ENCODE results near the gene PEX6. TPM values are rescaled to one million over a fixed set of nuclear protein-coding genes. Genes with fewer than 3 reads are reported as not detected.

The PEX6 gene
- total and polyA plus RNA-seq, 2 of the 13 experiments (the other 11 are each of a cell fraction or from before 2014, with no cell fraction given): 5.1 to 6.7 TPM

DNA sequence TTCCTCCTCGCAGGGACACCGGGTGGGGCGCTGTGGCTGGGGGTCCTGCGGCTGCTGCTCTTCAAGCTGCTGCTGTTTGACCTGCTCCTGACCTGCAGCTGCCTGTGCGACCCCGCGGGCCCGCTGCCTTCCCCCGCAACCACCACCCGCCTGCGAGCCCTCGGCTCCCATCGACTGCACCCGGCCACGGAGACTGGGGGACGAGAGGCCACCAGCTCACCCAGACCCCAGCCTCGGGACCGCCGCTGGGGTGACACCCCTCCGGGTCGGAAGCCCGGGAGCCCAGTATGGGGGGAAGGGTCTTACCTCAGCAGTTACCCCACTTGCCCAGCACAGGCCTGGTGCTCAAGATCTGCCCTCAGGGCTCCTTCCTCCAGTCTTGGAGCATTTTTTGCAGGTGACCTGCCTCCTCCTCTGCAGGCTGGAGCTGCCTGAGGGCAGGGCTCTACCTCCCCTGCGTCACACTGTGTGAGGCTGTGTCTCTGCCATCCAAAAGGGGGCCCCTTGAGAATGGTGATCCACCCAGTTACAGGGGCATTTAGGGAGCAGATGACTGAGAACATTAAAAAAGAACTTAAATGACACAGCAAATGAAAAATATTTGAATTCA lies 53.6 kb downstream of the PEX6 start:
- FAIRE-seq (no peak), DNase-seq (ENCODE audit: low spot score) (no peak), ATAC-seq (no peak)
- Histone ChIP-seq H3K27ac (ENCODE audit: extremely low read length, insufficient read depth, low read length) (no peak overlapping the region), H3K4me1 (ENCODE audit: insufficient read depth, low read length) (peaks cover 67% of the 10 kb centered on the region), H3K4me3 (replicated peaks in 1 of 3; ENCODE audit: insufficient read depth in 1 of 3, low read depth in 2 of 3, low read length in 3 of 3) (peak overlapping the region in 1 of 3 experiments; percentile 51; a peak in 1 of 6 replicates), H3K9me3 (ENCODE audit: low read length) (no peaks in the 10 kb centered on the region), H4K20me1 (ENCODE audit: insufficient read depth, low read length) (no peaks in the 10 kb centered on the region), H3K79me2 (ENCODE audit: insufficient read depth, low read length) (peaks cover 6% of the 10 kb centered on the region), H3K36me3 (replicated peaks in 1 of 2; ENCODE audit: control insufficient read depth in 1 of 2, insufficient read depth in 2 of 2, low read length in 2 of 2) (no peaks in the 10 kb centered on the region), H3K9ac (ENCODE audit: insufficient read depth, low read depth, low read length) (peak overlapping the region; percentile 21; the same call in 1 of the 2 replicates), H3K4me2 (ENCODE audit: low read depth, low read length) (peak overlapping the region; percentile 52), H3K27me3 (ENCODE audit: control insufficient read depth in 1 of 2, insufficient read depth in 2 of 2, low read length in 2 of 2) (no peaks in the 10 kb centered on the region; a peak in 1 of 5 replicates), H2AFZ (ENCODE audit: low read length) (no peak overlapping the region)
- BruUV-seq (replicated peaks): no TSS peak
- 54% methylated on average over 19 of the region's 23 CpGs for WGBS (ENCODE audit: low lambda C conversion rate)
- ChIA-PET POLR2A (no interaction called here), CTCF (ENCODE audit: low intra/inter-chr PET ratio, low total read pairs) (no interaction called here)
- intact Hi-C loops (cut with micrococcal nuclease; ENCODE audit: unreplicated experiment) (no loop called here), in situ Hi-C loops (cut with HindIII; ENCODE audit: extremely low pct_ligation_motif_present, low pct_unique_long_range_greater_than_20kb) (no loop called here)
- no peak for TF ChIP-seq ZNF296 (CRISPR knock-in tag; conservative IDR thresholded peaks at IDR 0.05)
- no peak for TF ChIP-seq ZZZ3 (CRISPR knock-in tag; IDR thresholded peaks at IDR 0.05; ENCODE audit: borderline replicate concordance)
- TF ChIP-seq, protein P1, sequence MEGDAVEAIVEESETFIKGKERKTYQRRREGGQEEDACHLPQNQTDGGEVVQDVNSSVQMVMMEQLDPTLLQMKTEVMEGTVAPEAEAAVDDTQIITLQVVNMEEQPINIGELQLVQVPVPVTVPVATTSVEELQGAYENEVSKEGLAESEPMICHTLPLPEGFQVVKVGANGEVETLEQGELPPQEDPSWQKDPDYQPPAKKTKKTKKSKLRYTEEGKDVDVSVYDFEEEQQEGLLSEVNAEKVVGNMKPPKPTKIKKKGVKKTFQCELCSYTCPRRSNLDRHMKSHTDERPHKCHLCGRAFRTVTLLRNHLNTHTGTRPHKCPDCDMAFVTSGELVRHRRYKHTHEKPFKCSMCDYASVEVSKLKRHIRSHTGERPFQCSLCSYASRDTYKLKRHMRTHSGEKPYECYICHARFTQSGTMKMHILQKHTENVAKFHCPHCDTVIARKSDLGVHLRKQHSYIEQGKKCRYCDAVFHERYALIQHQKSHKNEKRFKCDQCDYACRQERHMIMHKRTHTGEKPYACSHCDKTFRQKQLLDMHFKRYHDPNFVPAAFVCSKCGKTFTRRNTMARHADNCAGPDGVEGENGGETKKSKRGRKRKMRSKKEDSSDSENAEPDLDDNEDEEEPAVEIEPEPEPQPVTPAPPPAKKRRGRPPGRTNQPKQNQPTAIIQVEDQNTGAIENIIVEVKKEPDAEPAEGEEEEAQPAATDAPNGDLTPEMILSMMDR (CRISPR knock-in tag; IDR thresholded peaks at IDR 0.05): peak; percentile 28; the same call in 1 of the 2 replicates
- TF ChIP-seq MTF2 (CRISPR knock-in tag; IDR thresholded peaks at IDR 0.05; ENCODE audit: borderline replicate concordance): no peak
- peak; percentile 26; the same call in 1 of the 2 replicates for TF ChIP-seq ZMYM4 (CRISPR knock-in tag; IDR thresholded peaks at IDR 0.05)
- TF ChIP-seq, protein P2, sequence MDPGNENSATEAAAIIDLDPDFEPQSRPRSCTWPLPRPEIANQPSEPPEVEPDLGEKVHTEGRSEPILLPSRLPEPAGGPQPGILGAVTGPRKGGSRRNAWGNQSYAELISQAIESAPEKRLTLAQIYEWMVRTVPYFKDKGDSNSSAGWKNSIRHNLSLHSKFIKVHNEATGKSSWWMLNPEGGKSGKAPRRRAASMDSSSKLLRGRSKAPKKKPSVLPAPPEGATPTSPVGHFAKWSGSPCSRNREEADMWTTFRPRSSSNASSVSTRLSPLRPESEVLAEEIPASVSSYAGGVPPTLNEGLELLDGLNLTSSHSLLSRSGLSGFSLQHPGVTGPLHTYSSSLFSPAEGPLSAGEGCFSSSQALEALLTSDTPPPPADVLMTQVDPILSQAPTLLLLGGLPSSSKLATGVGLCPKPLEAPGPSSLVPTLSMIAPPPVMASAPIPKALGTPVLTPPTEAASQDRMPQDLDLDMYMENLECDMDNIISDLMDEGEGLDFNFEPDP (CRISPR knock-in tag; conservative IDR thresholded peaks at IDR 0.05): 0 out of 2 replicates have a peak, but pooled peaks have one; percentile 63
- 0 out of 2 replicates have a peak, but pooled peaks have one; percentile 15 for TF ChIP-seq ZBTB7B (CRISPR knock-in tag; IDR thresholded peaks at IDR 0.05)
- TF ChIP-seq SALL1 (CRISPR knock-in tag; IDR thresholded peaks at IDR 0.05): 0 out of 2 replicates have a peak, but pooled peaks have one; percentile 36
- TF ChIP-seq ZNF501 (CRISPR knock-in tag; IDR thresholded peaks at IDR 0.05): 0 out of 2 replicates have a peak, but pooled peaks have one; percentile 52
- 0 out of 2 replicates have a peak, but pooled peaks have one; percentile 38 for TF ChIP-seq ZMYM3 (CRISPR knock-in tag; IDR thresholded peaks at IDR 0.05)
- 0 out of 2 replicates have a peak, but pooled peaks have one; percentile 47 for TF ChIP-seq ZNF225 (CRISPR knock-in tag; IDR thresholded peaks at IDR 0.05)
- 0 out of 2 replicates have a peak, but pooled peaks have one; percentile 5 for TF ChIP-seq NRL (CRISPR knock-in tag; IDR thresholded peaks at IDR 0.05; ENCODE audit: borderline replicate concordance)
- 0 out of 2 replicates have a peak, but pooled peaks have one; percentile 12 for TF ChIP-seq ZNF768 (CRISPR knock-in tag; IDR thresholded peaks at IDR 0.05)
- TF ChIP-seq ZBTB38 (CRISPR knock-in tag; IDR thresholded peaks at IDR 0.05): peak; percentile 45; the same call in 1 of the 2 replicates
- TF ChIP-seq NFIB (CRISPR knock-in tag; IDR thresholded peaks at IDR 0.05; ENCODE audit: borderline replicate concordance): no peak
- TF ChIP-seq, protein P3, sequence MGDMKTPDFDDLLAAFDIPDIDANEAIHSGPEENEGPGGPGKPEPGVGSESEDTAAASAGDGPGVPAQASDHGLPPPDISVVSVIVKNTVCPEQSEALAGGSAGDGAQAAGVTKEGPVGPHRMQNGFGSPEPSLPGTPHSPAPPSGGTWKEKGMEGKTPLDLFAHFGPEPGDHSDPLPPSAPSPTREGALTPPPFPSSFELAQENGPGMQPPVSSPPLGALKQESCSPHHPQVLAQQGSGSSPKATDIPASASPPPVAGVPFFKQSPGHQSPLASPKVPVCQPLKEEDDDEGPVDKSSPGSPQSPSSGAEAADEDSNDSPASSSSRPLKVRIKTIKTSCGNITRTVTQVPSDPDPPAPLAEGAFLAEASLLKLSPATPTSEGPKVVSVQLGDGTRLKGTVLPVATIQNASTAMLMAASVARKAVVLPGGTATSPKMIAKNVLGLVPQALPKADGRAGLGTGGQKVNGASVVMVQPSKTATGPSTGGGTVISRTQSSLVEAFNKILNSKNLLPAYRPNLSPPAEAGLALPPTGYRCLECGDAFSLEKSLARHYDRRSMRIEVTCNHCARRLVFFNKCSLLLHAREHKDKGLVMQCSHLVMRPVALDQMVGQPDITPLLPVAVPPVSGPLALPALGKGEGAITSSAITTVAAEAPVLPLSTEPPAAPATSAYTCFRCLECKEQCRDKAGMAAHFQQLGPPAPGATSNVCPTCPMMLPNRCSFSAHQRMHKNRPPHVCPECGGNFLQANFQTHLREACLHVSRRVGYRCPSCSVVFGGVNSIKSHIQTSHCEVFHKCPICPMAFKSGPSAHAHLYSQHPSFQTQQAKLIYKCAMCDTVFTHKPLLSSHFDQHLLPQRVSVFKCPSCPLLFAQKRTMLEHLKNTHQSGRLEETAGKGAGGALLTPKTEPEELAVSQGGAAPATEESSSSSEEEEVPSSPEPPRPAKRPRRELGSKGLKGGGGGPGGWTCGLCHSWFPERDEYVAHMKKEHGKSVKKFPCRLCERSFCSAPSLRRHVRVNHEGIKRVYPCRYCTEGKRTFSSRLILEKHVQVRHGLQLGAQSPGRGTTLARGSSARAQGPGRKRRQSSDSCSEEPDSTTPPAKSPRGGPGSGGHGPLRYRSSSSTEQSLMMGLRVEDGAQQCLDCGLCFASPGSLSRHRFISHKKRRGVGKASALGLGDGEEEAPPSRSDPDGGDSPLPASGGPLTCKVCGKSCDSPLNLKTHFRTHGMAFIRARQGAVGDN (CRISPR knock-in tag; IDR thresholded peaks at IDR 0.05): peak; percentile 34; the same call in 1 of the 2 replicates
- no peak for TF ChIP-seq MEIS1 (CRISPR knock-in tag; IDR thresholded peaks at IDR 0.05; ENCODE audit: borderline replicate concordance)

All from HepG2 (cell line).